Ureter (tissue), 1 donor: ENCODE measurements around the gene AKR1E2. TPM values are rescaled to one million over a fixed set of nuclear protein-coding genes. Genes with fewer than 3 reads are reported as not detected.
"Not testable (repeated sequence)": the region's sequence is repeated elsewhere in the genome, so short reads cannot be mapped to it uniquely, and the experiment has no call there.

Source experiments
- DNase-seq: peaks from one replicate; pipeline ENCODE4 v3.0.0-alpha.2; 2020; ENCODE audit warnings: low spot score
- total RNA-seq: library from RNA; stranded (reverse); gene quantifications from one replicate; pipeline ENCODE4 v1.2.4, GENCODE V29; 2023
- donor health status: DM: yes; HTN: yes; CAD: no.

The AKR1E2 gene
- total RNA-seq, 1 donor from 2014 or later, result 10.3 TPM

DNA sequence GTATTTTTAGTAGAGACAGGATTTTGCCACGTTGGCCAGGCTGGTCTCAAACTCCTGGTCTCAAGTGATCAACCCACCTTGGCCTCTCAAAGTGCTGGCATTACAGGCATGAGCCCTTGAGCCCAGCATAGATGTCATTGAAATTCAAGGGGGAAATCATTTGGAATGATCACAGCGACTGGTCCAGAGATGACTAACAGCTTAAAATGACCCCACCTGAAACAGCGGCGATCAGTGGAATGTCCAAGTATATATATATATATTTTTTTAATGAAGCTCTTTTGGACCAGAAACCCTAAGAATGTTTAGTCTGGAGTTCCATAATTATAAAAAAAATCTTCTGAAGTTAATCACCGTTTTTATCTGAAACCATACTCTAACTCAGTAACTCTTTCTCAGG is 12.5 kb upstream of the AKR1E2 start:
- no peak for DNase-seq

DNA sequence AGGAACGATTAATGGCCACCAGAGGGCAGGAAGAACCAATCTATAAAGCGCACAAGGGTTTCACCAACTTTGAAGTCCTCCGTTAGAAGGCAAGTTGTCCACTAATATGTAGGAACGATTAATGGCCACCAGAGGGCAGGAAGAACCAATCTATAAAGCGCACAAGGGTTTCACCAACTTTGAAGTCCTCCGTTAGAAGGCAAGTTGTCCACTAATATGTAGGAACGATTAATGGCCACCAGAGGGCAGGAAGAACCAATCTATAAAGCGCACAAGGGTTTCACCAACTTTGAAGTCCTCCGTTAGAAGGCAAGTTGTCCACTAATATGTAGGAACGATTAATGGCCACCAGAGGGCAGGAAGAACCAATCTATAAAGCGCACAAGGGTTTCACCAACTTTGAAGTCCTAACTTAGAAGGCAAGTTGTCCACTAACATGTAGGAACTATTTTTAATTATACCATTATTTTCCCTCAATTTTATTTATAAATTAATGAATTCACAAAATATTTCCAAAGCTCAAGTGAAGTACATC is 10.3 kb upstream of the AKR1E2 start:
- not testable (repeated sequence) for DNase-seq

DNA sequence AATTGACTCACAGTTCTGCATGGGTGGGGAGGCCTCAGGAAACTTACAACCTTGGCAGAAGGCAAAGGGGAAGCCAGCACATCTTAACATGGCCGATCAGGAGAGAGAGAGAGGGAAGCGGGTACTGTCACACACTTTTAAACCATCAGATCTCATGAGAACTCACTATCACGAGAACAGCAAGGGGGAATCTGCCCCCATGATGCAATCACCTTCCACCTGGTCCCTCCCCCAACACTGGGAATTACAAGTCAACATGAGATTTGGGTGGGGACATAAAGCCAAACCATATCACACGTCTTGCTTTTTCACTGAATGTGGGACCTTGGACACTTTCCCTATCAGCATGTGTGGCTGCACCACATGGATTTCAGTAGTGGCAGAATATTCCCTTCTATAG is 9.0 kb upstream of the AKR1E2 start:
- no peak for DNase-seq

DNA sequence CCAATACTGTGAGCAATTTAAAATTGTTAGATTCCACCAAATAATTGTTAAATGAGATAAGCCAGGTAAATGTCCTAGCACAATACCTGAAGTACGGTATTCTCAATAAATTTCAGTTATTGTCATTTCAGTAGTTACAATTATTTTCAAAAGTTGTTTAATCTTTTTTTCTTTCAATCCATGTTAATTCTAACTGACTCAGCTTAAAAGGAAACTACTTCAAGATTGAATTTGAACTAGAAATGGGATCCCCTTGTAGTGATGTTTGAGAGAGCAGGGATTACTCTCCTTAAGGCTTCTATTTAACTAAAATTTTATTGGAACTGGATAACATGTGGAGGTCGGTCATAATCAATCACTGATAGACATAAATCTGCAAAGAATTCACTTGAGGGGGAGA is 6.9 kb upstream of the AKR1E2 start:
- no peak for DNase-seq

DNA sequence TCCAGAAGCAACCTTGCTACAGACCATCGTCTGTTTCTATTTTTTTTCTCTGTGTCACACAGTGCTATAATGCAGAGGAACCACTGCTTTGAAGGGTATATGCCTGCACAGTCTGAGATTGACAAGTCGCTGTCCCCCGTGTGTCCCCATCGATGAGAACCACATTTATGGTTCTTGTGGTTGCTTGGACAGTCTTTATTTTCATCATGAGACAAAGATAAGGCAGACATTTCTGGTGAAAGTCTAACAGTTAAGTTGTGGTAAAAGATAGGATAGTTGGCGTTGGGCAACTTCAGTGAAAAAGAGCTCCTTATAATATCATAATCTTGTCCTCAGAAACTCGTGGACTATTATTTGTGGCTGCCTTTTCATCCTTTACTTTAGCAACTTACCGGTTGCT is 6.3 kb upstream of the AKR1E2 start:
- DNase-seq, result no peak

DNA sequence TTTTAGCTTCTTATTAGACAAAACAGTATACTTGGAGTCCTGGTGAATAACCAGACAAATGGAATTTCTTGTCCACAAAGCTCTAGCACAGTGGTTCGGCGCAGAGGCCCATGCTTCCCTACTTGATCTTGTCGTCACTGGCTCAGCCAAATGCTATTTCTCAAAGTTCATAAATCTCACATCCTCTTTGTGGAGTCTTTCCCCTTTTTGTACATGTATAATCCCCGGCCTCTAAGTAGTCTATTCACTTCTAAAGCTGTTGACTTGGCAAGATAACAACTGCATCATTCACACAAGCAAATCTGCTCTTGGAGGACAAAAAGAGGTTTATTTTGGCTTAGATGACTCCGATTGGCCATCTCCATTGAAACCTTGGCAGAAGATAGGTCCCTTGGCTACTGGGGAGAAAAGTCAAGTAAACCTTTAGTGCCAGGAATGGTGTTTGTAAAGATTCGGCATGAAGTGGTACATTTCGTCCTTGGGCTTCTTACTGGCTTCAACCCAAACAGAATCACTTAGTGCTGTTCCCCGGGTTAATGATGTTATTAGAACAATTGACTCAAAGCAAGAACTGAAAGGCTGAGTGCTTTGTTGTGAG is 5.1 kb upstream of the AKR1E2 start:
- no peak for DNase-seq

DNA sequence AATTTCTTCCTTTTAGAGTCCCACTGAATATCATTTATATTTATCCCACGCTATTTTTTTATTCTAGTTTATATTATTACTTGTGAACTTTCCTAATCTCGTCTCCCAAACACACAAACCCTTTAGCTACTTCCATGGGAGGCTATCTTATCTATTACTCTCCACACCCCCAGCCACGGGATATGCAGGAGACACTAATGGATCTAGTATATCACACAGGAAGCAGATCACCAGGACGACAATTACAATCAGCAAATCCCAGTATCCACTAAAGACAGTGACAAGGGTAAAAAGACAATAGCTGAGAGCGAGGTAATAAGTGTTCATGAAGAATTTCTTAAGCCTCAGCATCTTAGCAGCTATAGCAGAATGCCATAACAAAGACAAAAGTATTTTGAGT is 3.8 kb upstream of the AKR1E2 start:
- no peak for DNase-seq

DNA sequence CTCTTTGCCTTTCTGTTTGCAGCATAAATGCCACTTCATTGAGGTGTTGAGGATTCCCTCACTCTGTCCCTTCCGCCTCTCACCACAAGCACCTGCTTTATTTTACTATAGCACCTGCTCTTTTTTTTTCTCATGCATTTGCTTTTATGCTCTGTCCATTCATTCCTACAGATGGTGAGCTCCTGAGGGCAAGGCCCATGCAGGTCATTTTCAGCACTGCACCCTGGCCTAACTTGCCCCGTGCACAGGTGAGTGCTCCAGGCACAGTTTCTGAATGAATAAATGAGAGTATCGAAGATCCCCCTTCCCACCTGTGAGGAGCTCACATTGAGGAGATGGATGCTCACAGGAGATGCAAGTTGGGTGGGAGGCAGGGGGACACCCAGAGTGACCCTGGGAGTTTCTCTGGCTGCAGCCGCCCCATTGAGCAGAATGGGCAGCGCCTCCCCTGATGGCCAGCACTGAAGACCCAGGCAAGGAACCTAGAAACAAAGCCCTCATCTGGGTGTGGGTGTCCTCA is 1.2 kb upstream of the AKR1E2 start:
- DNase-seq, result no peak

DNA sequence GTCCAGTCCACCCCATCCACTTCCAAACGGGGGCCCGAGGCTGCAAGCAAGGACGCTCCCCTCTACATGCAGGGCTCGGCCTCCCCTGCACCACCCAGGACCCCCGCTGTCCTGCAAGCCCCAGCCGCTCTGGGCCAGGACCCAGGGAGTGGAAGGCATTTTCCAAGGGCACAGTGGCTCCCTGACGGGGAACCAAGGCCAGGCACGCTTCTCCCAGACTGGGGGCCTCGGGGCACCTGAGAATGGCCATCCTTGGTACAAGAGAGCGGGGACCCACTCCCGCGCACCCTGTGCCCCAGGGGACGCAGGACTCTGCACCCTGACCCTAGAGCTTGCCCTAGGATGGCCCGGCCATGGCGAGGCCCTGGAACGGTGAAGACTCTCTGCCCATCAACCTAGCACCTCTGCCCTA is 545 bp upstream of the AKR1E2 start:
- no peak for DNase-seq

DNA sequence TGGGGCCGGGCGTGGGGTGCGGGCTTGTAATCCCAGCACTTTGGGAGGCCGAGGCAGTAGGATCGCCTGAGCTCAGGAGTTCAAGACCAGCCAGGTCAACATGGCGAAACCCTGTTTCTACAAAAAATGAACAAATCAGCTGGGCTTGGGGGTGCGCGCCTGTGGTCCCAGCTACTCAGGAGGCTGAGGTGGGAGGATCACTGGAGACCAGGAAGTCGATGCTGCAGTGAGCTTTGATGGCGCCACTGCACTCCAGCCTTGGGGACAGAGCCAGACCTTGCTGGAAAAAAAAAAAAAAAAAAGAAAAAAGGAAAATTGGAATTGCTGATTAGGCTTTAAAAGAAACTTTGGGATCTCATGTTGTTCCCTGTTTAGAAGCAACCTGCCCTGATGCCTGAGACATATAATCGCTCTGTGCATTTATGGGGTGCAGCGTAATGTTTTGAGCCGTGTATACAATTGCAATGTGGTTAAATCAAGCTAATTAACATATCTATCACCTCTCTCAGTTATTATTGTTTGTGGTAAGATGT is 851 bp downstream of the AKR1E2 start:
- no peak for DNase-seq

DNA sequence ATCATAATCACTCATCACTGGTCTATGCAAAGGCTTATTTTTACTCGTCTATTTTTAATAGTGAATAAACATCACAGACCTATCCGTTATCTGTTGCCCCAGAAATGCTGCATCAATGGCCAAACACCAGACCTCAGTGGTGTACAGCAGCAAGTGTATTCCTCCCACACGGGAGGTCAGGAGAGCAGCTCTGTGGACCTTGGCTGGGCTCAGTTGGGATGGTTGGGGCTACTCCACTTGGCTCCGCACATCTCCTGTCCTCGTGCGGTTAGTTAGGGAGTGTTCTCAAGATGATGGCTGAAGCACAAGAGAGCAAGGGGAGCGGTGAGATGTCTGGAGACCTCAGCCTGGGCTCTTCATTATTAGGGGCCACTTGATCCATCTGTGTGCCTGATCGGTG is 2.0 kb downstream of the AKR1E2 start:
- no peak for DNase-seq

DNA sequence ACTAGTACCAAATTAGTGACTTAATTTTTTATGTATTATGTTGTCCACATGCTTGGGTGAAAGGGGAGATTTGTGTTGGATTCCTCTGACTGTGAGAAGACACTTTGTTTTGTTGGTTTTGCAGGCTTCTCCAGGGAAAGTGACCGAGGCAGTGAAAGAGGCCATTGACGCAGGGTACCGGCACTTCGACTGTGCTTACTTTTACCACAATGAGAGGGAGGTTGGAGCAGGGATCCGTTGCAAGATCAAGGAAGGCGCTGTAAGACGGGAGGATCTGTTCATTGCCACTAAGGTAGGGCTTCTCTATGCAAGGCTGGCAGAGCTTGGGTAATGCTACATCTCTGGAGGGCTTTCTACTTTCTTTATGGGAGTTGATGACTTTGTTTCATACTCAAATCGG is 4.5 kb downstream of the AKR1E2 start:
- no peak for DNase-seq

DNA sequence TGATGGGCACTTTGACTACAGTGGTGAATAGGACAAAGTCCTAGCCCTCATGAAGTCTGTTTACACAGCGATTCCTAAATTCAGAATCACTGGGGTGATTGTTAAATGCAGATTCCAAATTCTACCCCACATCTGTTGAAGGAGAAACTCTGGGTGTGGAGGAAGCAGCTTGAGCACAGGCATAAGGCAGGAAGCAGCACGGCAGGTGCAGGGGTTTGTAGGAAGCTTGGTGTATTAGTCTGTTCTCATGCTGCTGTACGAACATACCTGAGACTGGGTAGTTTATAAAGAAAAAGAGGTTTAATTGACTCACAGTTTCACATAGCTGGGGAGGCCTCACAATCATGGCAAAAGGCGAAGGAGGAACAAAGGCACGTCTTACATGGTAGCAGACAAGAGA is 5.1 kb downstream of the AKR1E2 start:
- DNase-seq, result no peak

DNA sequence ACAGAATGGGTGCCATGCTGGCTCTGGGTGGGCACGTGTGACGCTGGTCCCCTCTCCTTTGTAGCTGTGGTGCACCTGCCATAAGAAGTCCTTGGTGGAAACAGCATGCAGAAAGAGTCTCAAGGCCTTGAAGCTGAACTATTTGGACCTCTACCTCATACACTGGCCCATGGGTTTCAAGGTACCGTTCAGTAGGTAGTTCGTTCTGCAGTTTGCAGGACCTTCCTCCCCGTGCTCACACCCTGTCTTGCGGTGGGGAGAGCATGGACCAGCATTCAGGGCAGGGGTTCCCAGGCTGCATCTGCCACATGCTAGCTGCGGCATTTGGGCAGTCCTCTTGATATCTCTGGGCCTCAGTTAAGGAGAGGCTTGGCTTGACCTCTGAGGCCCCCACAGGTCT is 7.3 kb downstream of the AKR1E2 start:
- DNase-seq, result no peak

DNA sequence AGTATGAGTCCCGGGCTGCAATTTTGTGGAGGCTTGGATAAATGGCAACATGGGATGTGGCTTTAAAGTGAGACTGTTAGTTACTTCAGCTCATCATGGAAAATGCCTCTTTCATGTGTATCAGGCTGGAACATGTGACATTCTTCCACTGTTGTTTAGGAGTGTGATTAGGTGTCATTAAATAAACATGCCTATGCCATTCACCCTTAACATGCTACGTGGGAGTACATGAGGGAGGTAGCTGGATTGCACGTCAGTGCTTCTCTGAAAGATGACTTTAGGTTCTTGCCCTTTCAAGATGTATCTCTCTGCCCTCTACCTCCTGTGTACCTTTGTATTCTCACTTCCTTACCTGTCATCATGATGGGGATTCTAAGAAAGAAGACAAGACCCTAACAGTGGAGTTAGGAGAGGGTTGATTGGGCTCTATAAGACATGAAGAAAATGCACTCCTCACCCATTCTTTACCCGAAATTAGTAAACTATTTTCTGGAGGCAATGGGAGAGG is 8.9 kb downstream of the AKR1E2 start:
- DNase-seq, result no peak

DNA sequence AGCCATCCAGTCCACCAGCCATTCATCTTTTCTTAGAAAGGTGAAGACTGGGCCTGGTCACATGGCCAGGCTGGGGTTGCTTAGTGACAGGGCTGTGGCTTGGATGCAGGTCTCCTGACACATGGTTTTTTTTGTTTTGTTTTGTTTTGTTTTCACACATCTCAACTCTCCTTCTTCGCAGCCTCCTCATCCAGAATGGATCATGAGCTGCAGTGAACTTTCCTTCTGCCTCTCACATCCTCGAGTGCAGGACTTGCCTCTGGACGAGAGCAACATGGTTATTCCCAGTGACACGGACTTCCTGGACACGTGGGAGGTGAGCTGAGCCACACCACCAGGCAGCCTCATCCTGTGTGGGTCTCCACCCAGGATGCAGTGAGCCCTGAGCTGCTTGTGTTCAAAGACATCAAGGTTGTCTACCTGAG is 9.5 kb downstream of the AKR1E2 start:
- no peak for DNase-seq

DNA sequence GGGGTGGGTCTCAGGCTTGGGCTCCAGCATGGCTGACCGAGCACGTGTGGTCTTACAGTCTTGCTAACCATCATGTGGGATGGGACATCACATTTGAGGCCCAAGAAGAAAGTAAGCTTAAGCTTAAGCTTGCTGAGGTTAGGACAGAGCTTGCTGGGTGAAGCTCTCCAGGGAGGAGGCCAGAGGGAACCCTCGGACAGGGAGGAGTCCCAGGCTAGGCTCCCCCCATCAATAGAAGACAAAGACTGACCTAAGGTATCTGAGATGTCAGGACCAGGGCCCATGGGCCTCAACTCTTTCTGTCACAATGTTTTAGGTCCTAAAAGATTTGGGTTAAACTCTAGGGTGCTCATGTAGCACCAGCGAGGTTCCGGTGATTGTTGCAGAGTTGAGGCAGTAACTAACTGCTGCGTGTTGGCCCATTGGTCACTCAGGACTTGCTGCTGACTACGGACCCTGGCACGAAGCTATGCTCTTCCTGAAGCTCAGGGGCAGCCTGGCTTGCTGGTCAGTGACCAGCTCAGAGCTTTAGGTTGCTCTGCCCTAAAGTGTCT is 10.5 kb downstream of the AKR1E2 start:
- DNase-seq, result no peak

DNA sequence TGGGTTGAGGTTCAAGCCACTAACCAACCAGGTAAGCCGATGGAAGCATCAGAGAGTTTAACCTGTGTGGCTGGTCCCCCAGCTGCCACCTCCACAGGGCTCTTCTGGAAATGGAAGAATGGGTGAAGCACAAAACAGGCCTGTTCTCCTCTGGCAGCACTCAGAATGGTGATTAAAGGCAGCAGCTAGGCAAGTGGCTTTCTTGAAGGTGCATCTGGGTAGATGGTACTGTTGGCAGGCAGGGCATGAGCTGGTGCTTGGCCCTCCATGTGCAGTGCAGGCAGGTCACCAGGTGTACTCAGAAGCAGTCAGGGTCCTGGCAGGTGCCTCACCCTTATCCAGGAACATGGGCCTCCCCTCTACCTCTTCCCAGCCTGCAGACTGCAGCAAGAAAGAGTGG is 11.5 kb downstream of the AKR1E2 start:
- no peak for DNase-seq

DNA sequence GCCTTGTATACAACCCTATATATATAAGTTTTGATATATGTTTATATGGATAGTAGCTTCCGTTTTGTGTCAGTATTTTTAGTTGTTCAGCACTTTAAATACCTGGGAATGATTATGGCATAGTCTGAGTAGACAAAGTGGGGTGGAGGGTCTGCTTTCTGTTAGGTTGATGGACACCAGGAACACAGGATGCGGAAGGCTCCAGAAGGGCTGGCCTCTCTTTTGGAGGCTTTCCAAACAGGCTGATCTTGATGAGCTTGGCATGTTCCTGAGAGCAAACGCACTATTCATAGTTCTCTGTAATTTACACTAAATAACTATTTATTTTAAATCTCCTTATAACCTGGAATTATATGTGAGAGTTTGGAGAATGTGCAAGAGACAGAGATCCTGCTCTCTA is 12.7 kb downstream of the AKR1E2 start:
- DNase-seq, result no peak

DNA sequence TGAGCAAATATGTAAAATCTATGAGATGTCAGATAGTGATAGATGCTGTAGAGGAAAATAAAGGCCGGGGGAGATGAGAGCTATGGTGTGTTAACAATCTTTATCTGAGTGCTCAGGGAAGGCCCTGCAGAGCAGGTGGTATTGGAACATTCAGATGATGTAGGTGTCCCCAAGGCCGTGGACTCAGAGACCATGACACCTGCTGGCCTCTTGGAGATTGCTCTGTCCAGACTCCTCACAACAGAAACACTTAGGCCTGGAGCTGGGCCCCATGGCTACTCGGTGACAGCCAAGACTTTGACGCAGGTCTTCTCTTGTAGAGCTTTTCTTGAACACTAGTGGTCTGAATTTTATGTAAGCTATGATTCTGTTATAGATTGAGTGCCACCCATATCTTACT is 13.3 kb downstream of the AKR1E2 start:
- DNase-seq, result no peak

DNA sequence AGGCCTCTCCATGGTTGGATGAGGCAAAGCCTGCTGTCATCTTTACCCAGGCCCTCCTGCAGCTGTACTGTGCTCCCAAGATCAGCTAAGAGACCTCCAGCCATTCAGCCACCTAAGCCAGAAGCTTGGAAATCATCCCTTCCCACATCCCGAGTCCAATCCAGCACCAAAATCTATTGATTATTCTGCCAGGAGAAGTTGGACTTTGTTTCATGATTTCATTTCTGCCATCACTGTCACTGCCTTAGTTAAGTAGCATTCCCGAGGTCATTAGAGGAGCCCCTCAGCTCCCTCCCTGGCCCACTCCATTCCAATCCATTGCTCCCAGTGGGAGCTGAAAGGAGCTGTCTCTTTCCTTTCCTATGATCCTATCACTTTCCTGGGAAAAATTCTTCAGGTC is 14.1 kb downstream of the AKR1E2 start:
- DNase-seq, result no peak

DNA sequence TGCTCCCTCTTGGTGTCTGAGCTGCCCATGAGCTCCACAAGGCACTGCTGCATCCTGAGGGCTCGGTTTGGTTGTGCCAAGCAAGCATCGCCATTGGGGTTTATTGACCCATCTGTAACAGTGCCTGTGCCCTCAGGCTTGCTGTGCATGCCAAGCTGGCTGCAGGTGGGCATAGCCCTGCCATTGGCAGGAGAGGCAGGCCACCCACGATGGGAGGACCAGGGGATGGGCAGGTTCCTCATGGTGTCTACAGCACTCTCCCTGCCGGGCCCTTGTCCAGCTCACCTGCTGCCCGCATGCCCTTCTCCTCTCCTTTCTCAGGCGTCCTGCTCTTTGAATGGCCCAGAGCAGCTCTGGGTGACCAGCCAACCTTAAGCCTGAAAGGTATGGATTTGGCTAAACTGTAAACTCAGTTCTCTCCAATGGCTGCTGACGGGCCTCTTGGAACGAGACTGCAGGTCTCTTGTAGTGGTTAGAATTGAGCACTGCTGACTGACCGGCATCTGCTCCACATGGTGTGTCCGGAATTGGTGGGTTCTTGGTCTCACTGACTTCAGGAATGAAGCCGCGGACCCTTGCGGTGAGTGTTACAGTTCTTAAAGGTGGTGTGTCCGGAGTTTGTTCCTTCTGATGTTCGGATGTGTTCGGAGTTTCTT is 17.6 kb downstream of the AKR1E2 start:
- DNase-seq, result no peak

DNA sequence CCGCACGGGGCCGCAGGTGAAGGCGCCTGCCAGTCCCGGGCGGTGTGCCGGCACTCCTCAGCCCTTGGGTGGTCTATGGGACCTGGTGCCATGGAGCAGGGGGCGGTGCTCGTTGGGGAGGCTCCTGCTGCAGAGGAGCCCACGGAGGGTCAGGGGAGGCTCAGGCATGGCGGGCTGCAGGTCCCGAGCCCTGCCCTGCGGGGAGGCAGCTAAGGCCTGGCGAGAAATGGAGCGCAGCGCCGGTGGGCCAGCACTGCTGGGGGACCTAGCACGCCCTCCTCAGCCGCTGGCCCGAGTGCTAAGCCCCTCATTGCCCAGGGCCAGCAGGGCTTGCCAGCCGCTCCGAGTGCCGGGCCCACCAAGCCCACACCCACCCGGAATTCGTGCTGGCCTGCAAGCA is 18.9 kb downstream of the AKR1E2 start:
- DNase-seq, result no peak
